Activated CD8-positive, alpha-beta memory T cell treated with anti-CD3 and anti-CD28 coated beads, Interleukin-2, amount 50 U/mL, for 24 hours (primary cell): ENCODE measurements around the gene ETV3L.

Experiments
- DNase-seq: peaks from one replicate; pipeline ENCODE4 v3.0.0-alpha.2; 2020; ENCODE audit errors: extremely low read depth

Gene ETV3L

GRCh38 chr1:157099633-157100009 lies at the start of gene ETV3L:
Gene ETV3L (minus strand): TSS chr1:157099808. CDS start chr1:157099523, 285 bp downstream.
- no peak for DNase-seq

- no peak for DNase-seq
Observed at GRCh38 chr1:157147906-157148700, 48.5 kb upstream of the ETV3L start.

- no peak for DNase-seq
Observed at GRCh38 chr1:157147037-157147436, 47.4 kb upstream of the ETV3L start.

- DNase-seq = no peak
Observed at GRCh38 chr1:157146244-157146643, 46.6 kb upstream of the ETV3L start.

DNA sequence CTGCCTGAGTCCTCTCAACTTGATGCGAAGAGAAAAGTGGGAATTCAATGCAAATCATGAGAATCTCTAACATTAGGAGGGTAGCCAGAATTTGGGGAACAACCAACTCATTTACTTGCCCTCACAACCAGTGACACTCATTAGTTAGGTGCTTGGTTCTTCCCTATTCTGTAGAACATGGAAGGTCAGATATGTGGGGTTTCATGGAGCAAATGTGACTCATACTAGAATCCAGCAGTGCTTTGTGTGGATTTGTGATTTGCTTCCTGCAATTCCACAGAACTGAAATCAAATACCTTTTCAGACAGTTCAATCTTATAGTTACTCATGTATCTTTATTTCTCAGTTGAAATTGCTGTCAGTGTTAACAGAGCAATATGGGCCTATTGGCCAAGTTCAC lies 45.5 kb upstream of the ETV3L start:
- DNase-seq = no peak

- no peak for DNase-seq
Observed at GRCh38 chr1:157144509-157144908, 44.9 kb upstream of the ETV3L start.

GRCh38 chr1:157142765-157143423 lies 43.3 kb upstream of the ETV3L start:
- no peak for DNase-seq

GRCh38 chr1:157142201-157142600 lies 42.6 kb upstream of the ETV3L start:
- DNase-seq = no peak

GRCh38 chr1:157141212-157141855 lies 41.7 kb upstream of the ETV3L start:
- no peak for DNase-seq

DNA sequence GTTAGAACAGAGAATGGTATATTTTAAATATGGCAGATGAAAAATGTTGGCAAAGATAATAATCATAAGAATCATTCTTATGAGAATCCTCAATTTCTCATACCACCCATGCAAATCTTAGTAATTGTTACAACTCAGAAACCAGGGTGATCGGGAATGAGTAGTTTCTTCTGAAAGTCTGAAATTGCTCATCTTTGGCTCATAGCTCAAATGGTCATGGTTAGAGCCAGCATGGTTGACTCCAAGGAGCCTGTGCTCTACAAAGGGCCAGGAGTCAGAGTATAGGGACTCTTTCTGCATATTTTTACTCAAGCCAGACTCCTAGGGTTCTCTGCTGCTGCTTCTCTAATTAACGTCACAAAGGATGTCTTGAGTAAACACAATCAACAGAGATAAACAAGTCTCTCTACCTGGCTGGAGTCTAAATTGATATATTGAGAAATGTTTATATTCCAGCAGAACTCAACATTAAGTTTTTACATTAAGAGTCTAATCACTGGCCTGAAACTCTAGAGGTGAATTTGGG lies 40.5 kb upstream of the ETV3L start:
- DNase-seq = no peak

GRCh38 chr1:157139052-157139715 lies 39.6 kb upstream of the ETV3L start:
- DNase-seq = no peak

GRCh38 chr1:157138220-157139051 lies 38.8 kb upstream of the ETV3L start, which contains the start of gene ETV3:
Gene ETV3 (minus strand): TSS chr1:157138395. CDS start chr1:157136352, 2,043 bp downstream.
- peak; percentile 66 for DNase-seq

DNA sequence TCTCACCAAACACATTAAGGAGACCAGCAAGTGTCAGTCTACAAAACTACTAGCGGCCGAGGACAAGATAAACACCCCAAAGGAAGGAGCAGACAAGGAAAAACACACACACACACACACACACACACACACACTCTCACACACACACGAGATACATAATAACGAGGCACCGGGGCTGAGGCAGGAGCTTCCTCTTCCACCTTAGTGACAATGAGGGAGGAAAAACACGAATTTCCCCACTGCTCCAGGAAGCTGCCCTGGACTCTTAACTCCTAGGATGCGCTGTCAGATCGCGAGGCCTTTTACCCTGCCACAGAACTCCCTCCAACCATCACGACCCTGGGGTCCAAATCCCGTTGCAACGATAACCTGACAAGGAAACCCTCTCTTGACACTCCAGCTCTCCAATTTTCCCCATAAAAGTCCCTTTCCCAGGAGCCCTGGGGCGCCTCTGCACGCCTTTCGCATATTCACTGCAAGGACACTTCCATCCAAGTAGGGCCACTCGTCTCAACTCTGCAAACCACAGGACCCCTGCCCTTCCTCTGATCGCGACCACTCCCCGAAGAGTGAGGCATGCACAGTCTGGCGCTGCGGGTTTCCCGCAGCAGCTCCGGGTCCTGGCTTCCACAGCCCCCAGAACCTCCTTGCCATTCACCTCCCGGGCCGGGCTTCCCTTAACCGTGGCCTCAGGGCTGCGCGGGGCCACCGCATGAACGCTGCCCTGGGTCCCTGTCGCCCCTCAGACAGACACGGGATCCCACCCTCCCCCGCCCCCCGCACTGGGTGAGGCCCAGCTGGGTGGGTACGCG lies 38.0 kb upstream of the ETV3L start:
- DNase-seq = no peak

DNA sequence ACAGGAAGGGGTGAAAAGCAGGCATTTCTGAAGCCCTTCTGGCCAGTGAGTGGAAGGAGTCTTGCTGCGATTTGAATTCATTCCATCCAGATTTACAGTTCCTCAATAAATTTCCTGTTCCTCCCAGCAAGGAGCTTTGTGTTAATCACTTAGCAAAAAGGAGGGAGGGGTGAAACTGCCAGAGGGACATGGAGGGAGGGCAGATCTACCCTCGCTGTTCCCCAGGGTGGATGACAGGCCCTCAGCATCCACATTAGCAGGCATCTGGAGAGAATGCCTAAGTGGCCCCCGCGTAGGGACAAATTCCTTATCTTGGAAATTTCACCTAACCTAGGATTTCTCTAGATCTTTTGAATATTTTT lies 37.4 kb upstream of the ETV3L start:
- no peak for DNase-seq

- no peak for DNase-seq
Observed at GRCh38 chr1:157136133-157136532, 36.5 kb upstream of the ETV3L start.

DNA sequence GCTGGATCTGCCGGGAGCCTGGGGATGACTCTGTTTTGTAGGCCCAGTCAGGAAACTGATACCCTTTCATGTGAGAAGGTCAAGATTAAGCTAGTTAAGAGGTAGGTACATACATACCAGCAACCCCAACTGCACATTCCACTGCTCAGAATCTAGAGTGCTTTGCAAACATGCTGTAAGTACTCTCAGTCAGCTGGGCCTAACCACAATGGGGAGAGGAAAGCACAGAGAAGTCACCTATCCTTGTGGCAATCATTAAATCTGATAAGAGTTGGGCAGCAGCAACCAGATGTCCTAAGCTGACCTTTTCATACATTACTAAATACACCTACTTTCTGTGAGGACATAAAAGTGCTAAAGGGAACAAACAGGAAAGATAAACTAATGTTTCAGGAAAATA lies 36.0 kb upstream of the ETV3L start:
- no peak for DNase-seq

- DNase-seq = no peak
Observed at GRCh38 chr1:157135070-157135469, 35.5 kb upstream of the ETV3L start.

- DNase-seq = no peak
Observed at GRCh38 chr1:157134442-157134841, 34.8 kb upstream of the ETV3L start.

GRCh38 chr1:157133426-157133825 lies 33.8 kb upstream of the ETV3L start:
- no peak for DNase-seq

DNA sequence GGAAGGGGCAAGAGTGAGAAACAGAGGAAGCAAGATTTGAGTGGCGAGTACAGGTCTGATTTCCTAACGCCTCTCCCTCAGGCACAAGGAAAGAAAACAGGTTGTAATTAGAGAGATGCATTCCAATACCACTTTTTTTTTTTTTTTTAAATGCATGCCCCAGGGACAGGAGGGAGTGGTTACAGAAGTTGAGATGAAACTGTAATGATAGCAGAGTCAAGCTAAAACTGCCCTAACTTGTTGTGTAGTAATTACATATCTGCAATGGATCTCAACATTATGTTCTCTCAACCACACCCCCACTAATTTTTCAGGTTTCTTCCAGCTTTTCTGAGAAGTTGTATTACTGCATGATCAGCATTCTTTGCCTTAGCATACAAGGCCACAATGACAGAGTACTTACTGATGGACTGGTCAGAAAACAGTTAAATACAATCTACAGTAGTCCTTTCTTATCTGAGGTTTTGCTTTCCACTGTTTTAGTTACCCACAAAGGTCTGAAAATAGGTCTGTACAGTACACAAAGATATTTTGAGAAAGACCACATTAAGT lies 33.1 kb upstream of the ETV3L start:
- DNase-seq = no peak
